ENCODE data around the gene GPR153.

Gene GPR153

DNA sequence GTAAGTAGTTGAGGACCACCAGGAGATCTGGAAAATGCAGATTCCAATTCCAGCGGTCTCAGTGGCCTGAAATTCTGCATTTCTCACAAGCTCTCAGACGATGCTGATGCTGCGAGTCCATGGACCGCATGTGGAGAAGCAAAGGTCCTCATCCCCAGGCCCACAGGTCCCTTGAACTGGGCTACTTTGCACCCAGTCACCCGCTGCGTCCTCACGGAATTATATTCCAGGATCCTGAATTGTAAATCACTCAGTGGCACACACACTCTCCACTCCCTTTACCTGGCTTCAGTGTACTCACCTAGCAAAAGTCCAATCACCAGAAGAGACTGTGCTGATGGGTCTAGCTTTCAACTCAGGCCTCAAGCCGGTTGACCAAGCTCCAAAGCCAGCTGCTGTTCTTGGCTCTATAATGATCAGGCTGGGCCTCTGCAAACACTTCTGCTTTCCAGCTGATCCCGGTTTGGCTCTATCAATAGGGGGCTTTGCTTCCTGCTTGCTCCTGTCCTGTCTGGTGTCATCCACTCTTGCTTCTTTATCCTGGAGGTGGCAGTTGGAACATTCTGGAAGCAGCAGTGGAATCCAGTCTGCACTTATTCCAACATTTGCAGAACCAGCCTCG, 60.6 kb downstream of the GPR153 start:
- DNase-seq (ENCODE audit: low read depth): no peak

DNA sequence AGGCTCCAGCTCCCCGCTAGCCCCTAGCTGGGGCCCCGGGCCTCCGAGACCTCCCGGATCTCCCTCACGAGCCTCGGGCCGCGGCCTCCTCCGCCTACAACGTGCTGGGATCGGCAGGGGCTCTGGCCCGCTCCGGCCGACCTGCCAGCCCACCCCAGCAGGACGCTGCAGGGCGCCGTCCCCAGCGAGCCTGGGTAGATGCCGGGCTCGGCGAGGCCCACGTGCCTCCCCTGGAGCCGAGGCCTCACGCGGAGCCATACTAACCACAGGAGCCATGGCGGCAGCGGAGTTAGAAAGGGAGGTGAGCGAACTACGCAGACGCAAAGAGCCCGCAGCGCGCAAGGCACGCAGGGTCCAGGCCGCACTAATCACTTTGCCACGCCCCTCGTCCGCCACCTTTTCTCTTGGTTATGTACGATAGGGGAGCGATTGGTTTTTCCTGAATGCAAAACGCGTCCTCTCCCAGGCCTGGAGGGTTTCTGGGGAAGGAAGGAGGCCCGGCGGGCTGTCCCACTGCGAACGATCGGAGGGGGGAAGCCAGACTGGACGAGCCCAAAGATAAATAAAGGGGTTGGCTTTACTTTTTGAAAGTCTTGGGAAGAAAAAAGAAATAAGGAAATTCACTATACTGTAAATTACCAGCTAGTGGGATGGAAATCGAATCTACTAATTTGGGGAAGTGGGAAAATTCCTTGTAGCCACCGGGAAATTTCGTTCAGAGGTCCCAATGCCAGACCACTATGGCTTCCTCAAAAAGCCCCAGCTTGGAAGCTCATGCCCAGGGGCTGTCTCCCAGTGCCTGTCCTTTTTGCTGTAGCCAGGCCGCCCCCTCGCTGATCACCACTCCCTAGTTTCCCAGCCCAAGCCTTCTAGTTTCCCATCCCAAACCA, 61.4 kb downstream of the GPR153 start, which contains the start of gene RPL22:
Gene RPL22, minus strand, starts transcription at position 298 of the 890 bp plus-strand sequence. Its CDS starts 22 bp downstream, at position 276.
- peak; percentile 95 for DNase-seq (ENCODE audit: low read depth)

DNA sequence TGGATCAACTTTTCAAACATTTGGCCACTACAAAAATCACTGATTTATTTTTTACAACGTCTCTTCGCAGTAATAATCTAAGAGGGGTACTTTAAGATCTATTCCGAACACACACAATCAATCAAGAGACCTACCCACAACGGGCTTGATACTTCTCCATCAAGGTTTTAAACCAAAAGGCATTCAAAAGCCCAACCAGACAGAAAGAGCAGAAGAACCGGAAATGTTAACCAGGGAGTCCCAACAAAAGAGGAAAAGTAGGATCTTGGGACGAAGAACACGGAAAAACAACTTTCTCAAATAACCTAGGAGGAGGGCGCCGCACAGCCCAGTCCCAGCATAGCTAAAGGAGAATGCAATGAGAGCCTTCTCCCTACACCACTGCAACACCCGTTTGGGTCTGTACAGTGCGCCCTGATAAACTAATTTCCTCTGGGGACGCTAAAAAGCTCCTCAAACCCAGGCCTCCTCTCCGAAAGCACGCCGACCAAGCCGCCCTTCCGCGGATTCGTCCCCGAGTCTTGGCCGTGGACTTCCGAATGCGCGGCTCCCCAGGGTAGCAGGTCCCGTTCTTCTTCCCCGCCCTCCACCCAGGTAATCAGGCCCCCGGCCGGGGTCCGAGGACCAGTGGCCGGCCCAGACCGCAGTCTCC, 62.1 kb downstream of the GPR153 start:
- DNase-seq (ENCODE audit: low read depth): no peak

DNA sequence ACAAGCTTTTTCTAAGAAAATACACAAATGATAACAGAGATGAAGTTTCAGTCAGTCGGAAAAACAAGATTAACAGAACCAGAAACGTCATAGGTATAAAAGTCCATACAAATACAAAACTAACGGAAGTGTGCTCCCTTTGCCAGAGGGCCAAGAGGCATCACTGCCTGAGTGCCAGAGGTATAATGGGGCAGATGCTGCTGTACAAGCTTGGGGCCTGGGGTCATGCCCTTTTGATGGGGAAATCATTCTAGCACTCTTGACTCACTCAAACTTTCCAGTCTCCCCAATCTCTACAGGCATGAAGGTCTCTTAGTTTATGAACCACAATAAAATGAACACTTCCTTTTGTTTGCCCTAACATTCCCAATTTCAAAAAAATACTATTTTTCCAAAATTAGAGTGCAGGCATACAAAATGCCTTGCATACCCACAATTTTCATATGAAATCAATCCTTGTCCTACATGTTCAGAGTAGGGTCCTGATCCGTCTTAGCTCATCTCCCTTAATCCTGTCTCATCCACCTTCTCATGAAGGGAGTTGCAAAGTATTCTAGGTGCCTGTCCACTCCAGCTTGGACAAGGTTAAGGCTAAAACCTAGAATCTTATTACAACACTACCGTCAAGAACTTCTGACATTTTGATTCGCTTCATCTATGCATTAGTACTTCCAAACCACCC, 63.0 kb downstream of the GPR153 start:
- no peak for DNase-seq (ENCODE audit: low read depth)

Measured in HS-5 (cell line).